ENCODE results near the gene VPS37C.

VPS37C gene

GRCh38 chr11:61174949-61175348, 13.7 kb upstream of the VPS37C start:
- no peak overlapping the region for H3K4me2 ChIP-seq (ENCODE audit: insufficient read depth, low read length, poor library complexity, severe bottlenecking)
- peaks cover 0 to 31% (median 0%) of the 10 kb centered on the region in 3 experiments for H3K27me3 ChIP-seq (ENCODE audit: control insufficient read depth in 3 of 3, insufficient read depth in 3 of 3, low read depth in 1 of 3, low read length in 3 of 3)
- no peak overlapping the region for H2AK5ac ChIP-seq (ENCODE audit: low read depth, low read length)
- no peak for DNase-seq (ENCODE audit: low spot score)
- no peak overlapping the region for H3K9ac ChIP-seq (ENCODE audit: low read depth, low read length, poor library complexity)
- no peak overlapping the region for H2AFZ ChIP-seq (ENCODE audit: low read length)
- no peak overlapping the region for H3K14ac ChIP-seq (ENCODE audit: low read length)
- H2BK15ac ChIP-seq (ENCODE audit: low read length) = no peak overlapping the region
- H2BK120ac ChIP-seq (ENCODE audit: low read depth, low read length) = no peak overlapping the region
- no peak overlapping the region for H3K4me3 ChIP-seq (ENCODE audit: low read length in 2 of 2)
- no peak overlapping the region for H4K8ac ChIP-seq (ENCODE audit: low read depth, low read length)
- no peak overlapping the region for H2BK12ac ChIP-seq (ENCODE audit: low read length)
- H4K91ac ChIP-seq (ENCODE audit: low read depth, low read length, poor library complexity) = no peak overlapping the region
- no peaks in the 10 kb centered on the region for H3K79me1 ChIP-seq (ENCODE audit: low read depth, low read length)
- H3K36me3 ChIP-seq (replicated peaks in 1 of 2; ENCODE audit: control insufficient read depth in 2 of 2, insufficient read depth in 2 of 2, low read length in 2 of 2) = no peaks in the 10 kb centered on the region
- no peak overlapping the region for H3K4ac ChIP-seq (ENCODE audit: low read length)
- no peak overlapping the region for H3K27ac ChIP-seq (replicated peaks; ENCODE audit: low read length)
- H3K9me3 ChIP-seq (replicated peaks in 1 of 2; ENCODE audit: control insufficient read depth in 2 of 2, insufficient read depth in 1 of 2, low read depth in 1 of 2, low read length in 2 of 2) = peaks cover 0 to 4% of the 10 kb centered on the region in 2 donors
- no peak overlapping the region for H3K18ac ChIP-seq (ENCODE audit: low read length)
- no peak overlapping the region for H3K23ac ChIP-seq (ENCODE audit: low read depth, low read length, poor library complexity)
- H3K4me1 ChIP-seq (ENCODE audit: control insufficient read depth in 2 of 2, insufficient read depth in 1 of 2, low read depth in 1 of 2, low read length in 2 of 2) = no peaks in the 10 kb centered on the region
- WGBS, 2 donors (ENCODE audit: extremely low coverage in 2 of 2, insufficient read length in 2 of 2, insufficient replicate concordance in 1 of 2) = no CpG with 5 or more reads among the region's 6 CpGs
- no peak overlapping the region for H2BK5ac ChIP-seq (ENCODE audit: low read length)

GRCh38 chr11:61174273-61174672, 13.0 kb upstream of the VPS37C start:
- DNase-seq (ENCODE audit: low spot score) = no peak
- Histone ChIP-seq H3K18ac (ENCODE audit: low read length) (peak overlapping the region; percentile 60), H2AK5ac (ENCODE audit: low read depth, low read length) (no peak overlapping the region), H3K4me3 (ENCODE audit: low read length in 2 of 2) (no peak overlapping the region), H3K23ac (ENCODE audit: low read depth, low read length, poor library complexity) (no peak overlapping the region), H4K8ac (ENCODE audit: low read depth, low read length) (no peak overlapping the region), H2BK15ac (ENCODE audit: low read length) (no peak overlapping the region), H2AFZ (ENCODE audit: low read length) (no peak overlapping the region), H3K27me3 (ENCODE audit: control insufficient read depth in 3 of 3, insufficient read depth in 3 of 3, low read depth in 1 of 3, low read length in 3 of 3) (peaks cover 0 to 31% (median 0%) of the 10 kb centered on the region in 3 experiments), H2BK120ac (ENCODE audit: low read depth, low read length) (no peak overlapping the region), H3K27ac (replicated peaks; ENCODE audit: low read length) (no peak overlapping the region), H3K14ac (ENCODE audit: low read length) (no peak overlapping the region), H3K36me3 (replicated peaks in 1 of 2; ENCODE audit: control insufficient read depth in 2 of 2, insufficient read depth in 2 of 2, low read length in 2 of 2) (no peaks in the 10 kb centered on the region), H3K9ac (ENCODE audit: low read depth, low read length, poor library complexity) (no peak overlapping the region), H3K4ac (ENCODE audit: low read length) (no peak overlapping the region), H3K9me3 (replicated peaks in 1 of 2; ENCODE audit: control insufficient read depth in 2 of 2, insufficient read depth in 1 of 2, low read depth in 1 of 2, low read length in 2 of 2) (peaks cover 0 to 4% of the 10 kb centered on the region in 2 donors), H2BK5ac (ENCODE audit: low read length) (no peak overlapping the region), H3K4me2 (ENCODE audit: insufficient read depth, low read length, poor library complexity, severe bottlenecking) (no peak overlapping the region), H3K79me1 (ENCODE audit: low read depth, low read length) (no peaks in the 10 kb centered on the region), H3K4me1 (ENCODE audit: control insufficient read depth in 2 of 2, insufficient read depth in 1 of 2, low read depth in 1 of 2, low read length in 2 of 2) (no peaks in the 10 kb centered on the region), H2BK12ac (ENCODE audit: low read length) (no peak overlapping the region), H4K91ac (ENCODE audit: low read depth, low read length, poor library complexity) (no peak overlapping the region)
- no CpG with 5 or more reads among the region's 6 CpGs for WGBS, 2 donors (ENCODE audit: extremely low coverage in 2 of 2, insufficient read length in 2 of 2, insufficient replicate concordance in 1 of 2)

- Histone ChIP-seq H3K79me1 (ENCODE audit: low read depth, low read length) (no peaks in the 10 kb centered on the region), H3K27ac (replicated peaks; ENCODE audit: low read length) (no peak overlapping the region), H3K4me1 (ENCODE audit: control insufficient read depth in 2 of 2, insufficient read depth in 1 of 2, low read depth in 1 of 2, low read length in 2 of 2) (no peaks in the 10 kb centered on the region), H3K23ac (ENCODE audit: low read depth, low read length, poor library complexity) (no peak overlapping the region), H2BK5ac (ENCODE audit: low read length) (no peak overlapping the region), H3K14ac (ENCODE audit: low read length) (no peak overlapping the region), H3K36me3 (replicated peaks in 1 of 2; ENCODE audit: control insufficient read depth in 2 of 2, insufficient read depth in 2 of 2, low read length in 2 of 2) (no peaks in the 10 kb centered on the region), H3K27me3 (ENCODE audit: control insufficient read depth in 3 of 3, insufficient read depth in 3 of 3, low read depth in 1 of 3, low read length in 3 of 3) (peaks cover 0 to 31% (median 0%) of the 10 kb centered on the region in 3 experiments), H2BK12ac (ENCODE audit: low read length) (no peak overlapping the region), H3K4me2 (ENCODE audit: insufficient read depth, low read length, poor library complexity, severe bottlenecking) (no peak overlapping the region), H2BK120ac (ENCODE audit: low read depth, low read length) (no peak overlapping the region), H4K91ac (ENCODE audit: low read depth, low read length, poor library complexity) (no peak overlapping the region), H4K8ac (ENCODE audit: low read depth, low read length) (no peak overlapping the region), H2BK15ac (ENCODE audit: low read length) (no peak overlapping the region), H2AFZ (ENCODE audit: low read length) (no peak overlapping the region), H3K18ac (ENCODE audit: low read length) (no peak overlapping the region), H3K9ac (ENCODE audit: low read depth, low read length, poor library complexity) (no peak overlapping the region), H3K9me3 (replicated peaks in 1 of 2; ENCODE audit: control insufficient read depth in 2 of 2, insufficient read depth in 1 of 2, low read depth in 1 of 2, low read length in 2 of 2) (peaks cover 0 to 4% of the 10 kb centered on the region in 2 donors), H3K4ac (ENCODE audit: low read length) (no peak overlapping the region), H2AK5ac (ENCODE audit: low read depth, low read length) (no peak overlapping the region), H3K4me3 (ENCODE audit: low read length in 2 of 2) (no peak overlapping the region)
- no CpG with 5 or more reads among the region's 4 CpGs for whole genome bisulfite sequencing, 2 donors (ENCODE audit: extremely low coverage in 2 of 2, insufficient read length in 2 of 2, insufficient replicate concordance in 1 of 2)
- no peak for DNase-seq (ENCODE audit: low spot score)
Observed at GRCh38 chr11:61173456-61173855, 12.2 kb upstream of the VPS37C start.

- Histone ChIP-seq H3K4me1 (ENCODE audit: control insufficient read depth in 2 of 2, insufficient read depth in 1 of 2, low read depth in 1 of 2, low read length in 2 of 2) (no peaks in the 10 kb centered on the region), H3K4me3 (ENCODE audit: low read length in 2 of 2) (no peak overlapping the region), H2BK120ac (ENCODE audit: low read depth, low read length) (no peak overlapping the region), H2AFZ (ENCODE audit: low read length) (no peak overlapping the region), H3K4me2 (ENCODE audit: insufficient read depth, low read length, poor library complexity, severe bottlenecking) (no peak overlapping the region), H4K8ac (ENCODE audit: low read depth, low read length) (no peak overlapping the region), H3K23ac (ENCODE audit: low read depth, low read length, poor library complexity) (no peak overlapping the region), H2BK5ac (ENCODE audit: low read length) (no peak overlapping the region), H3K18ac (ENCODE audit: low read length) (no peak overlapping the region), H2BK15ac (ENCODE audit: low read length) (no peak overlapping the region), H4K91ac (ENCODE audit: low read depth, low read length, poor library complexity) (no peak overlapping the region), H3K27me3 (ENCODE audit: control insufficient read depth in 3 of 3, insufficient read depth in 3 of 3, low read depth in 1 of 3, low read length in 3 of 3) (peaks cover 0 to 31% (median 0%) of the 10 kb centered on the region in 3 experiments), H2AK5ac (ENCODE audit: low read depth, low read length) (no peak overlapping the region), H3K27ac (replicated peaks; ENCODE audit: low read length) (no peak overlapping the region), H3K79me1 (ENCODE audit: low read depth, low read length) (no peaks in the 10 kb centered on the region), H3K4ac (ENCODE audit: low read length) (no peak overlapping the region), H3K36me3 (replicated peaks in 1 of 2; ENCODE audit: control insufficient read depth in 2 of 2, insufficient read depth in 2 of 2, low read length in 2 of 2) (no peaks in the 10 kb centered on the region), H3K9ac (ENCODE audit: low read depth, low read length, poor library complexity) (no peak overlapping the region), H3K9me3 (replicated peaks in 1 of 2; ENCODE audit: control insufficient read depth in 2 of 2, insufficient read depth in 1 of 2, low read depth in 1 of 2, low read length in 2 of 2) (peaks cover 0 to 4% of the 10 kb centered on the region in 2 donors), H3K14ac (ENCODE audit: low read length) (no peak overlapping the region), H2BK12ac (ENCODE audit: low read length) (no peak overlapping the region)
- WGBS, 2 donors (ENCODE audit: extremely low coverage in 2 of 2, insufficient read length in 2 of 2, insufficient replicate concordance in 1 of 2) = no CpG with 5 or more reads among the region's 3 CpGs
- no peak for DNase-seq (ENCODE audit: low spot score)
Observed at GRCh38 chr11:61172888-61173287, 11.7 kb upstream of the VPS37C start.

Measured in neuronal stem cell (in vitro differentiated cells).